GM10847 (cell line): ENCODE measurements around the gene DNAJC17.

ENCODE experiments used
- POLR2A ChIP-seq: IDR thresholded peaks from 2 replicates; pipeline ENCODE4 v1.6.1; 2011; ENCODE audit not compliant: insufficient read length; ENCODE audit errors: extremely low read depth

The DNAJC17 gene

DNA sequence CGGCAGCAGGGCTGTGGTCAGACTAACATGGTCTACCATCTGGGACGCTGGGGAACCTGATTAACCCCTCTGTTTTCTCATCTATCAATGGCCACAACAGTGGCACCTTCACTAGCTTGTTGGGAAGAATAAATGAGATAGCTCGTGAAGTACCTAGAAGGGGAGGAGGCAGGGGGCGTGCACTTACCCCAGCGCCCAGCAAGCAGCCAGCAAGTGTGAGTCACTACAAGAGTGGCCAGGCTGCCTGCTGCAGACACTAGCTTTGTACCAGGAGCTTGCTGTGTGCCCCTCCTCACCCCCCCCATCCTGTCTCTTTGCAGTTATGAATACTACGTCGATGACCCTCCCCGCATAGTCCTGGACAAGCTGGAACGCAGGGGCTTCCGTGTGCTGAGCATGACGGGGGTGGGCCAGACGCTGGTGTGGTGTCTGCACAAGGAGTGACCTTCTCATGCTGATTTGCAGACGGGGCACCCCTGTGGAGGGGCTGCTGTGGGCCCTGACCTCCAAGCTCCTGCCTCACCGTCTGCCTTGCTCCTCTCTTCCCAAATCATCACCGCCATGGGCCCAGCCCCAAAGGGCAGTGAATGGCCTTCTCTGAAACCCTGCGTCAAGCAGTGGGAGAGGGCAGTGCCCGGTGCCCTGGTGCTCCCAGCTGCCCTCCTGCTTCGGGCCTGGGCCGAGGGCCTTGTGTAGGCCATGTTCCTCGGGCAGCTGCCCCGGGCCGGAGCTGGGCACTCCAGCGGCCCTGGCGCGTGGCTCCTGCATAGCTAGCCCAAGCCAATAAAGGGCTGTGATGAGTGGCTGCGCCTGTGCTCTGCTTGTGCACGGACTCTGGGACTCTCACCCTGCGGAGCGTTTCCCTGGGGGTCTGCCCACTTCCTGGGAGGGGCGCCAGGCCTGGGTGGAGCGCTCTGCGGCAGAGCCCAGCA, 40.1 kb downstream of the DNAJC17 start:
- TF ChIP-seq POLR2A, result no peak

- no peak for TF ChIP-seq POLR2A
These were observed 41.0 kb downstream of the DNAJC17 start for GRCh38 chr15:40766194-40766815.

GRCh38 chr15:40764629-40765103, 42.6 kb downstream of the DNAJC17 start:
- TF ChIP-seq POLR2A, result no peak

- no peak for TF ChIP-seq POLR2A
These were observed 43.3 kb downstream of the DNAJC17 start, which contains the start of gene GCHFR for GRCh38 chr15:40763801-40764628. Gene GCHFR, plus strand, starts transcription at chr15:40764068. Its CDS starts 113 bp downstream, at chr15:40764181.

DNA sequence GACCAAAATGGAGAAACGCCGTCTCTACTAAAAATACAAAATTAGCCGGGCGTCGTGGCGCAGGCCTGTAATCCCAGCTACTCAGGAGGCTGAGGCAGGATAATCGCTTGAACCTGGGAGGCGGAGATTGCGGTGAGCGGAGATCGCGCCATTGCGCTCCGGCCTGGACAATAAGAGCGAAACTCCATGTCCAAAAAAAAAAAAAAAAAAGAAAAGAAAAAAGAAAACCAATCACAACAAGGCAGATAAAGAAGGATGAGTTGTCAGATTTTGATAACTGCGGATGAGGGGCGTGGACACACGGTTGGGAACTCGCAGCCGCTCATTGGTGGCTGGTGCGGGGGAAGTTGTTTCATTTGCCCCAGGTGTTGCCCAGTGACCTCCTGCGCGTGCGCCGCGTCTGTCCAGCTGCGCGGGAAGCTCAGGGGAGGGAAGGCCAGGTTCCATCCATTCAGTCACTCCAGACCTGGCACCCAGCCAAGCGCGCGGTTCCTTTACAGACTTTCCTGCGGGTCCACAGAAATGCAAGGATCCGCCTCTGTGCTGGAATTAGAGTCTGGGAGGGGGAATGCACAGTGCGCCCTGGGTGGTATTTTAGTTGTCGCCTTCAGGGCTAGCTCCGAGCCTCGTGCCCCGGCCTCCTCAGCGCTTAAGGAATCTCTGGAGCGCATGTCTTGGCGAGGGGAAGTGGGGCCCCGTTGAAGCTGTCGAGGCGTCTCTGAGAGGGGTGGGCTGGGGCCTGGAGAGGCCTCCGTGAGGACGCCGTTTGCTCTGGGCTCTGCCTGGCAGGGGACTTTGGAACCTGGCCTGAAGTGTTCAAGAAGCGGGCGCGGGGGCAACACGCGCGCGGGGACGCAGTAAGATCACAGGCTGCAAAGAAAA, 44.1 kb downstream of the DNAJC17 start:
- no peak for TF ChIP-seq POLR2A

- TF ChIP-seq POLR2A, result no peak
These were observed 47.3 kb downstream of the DNAJC17 start for GRCh38 chr15:40759961-40760360.

GRCh38 chr15:40756938-40757337, 50.3 kb downstream of the DNAJC17 start:
- TF ChIP-seq POLR2A, result no peak

DNA sequence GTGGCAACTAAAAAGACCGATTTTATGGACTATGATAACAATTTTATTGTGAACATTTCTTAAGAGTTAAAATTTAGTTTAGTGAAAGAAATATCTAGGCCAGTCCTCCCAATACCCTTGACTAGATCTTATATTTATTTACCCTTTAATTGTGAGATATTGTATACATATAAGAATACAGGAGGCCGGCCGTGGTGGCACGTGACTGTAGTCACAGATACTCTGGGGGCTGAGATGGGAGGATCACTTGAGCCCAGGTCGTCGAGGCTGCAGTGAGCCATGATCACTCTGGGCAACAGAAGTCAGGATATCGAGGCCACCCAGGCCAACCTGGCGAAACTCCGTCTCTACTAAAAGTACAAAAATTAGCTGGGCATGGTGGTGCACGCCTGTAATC, 51.5 kb downstream of the DNAJC17 start:
- TF ChIP-seq POLR2A, result no peak

GRCh38 chr15:40754883-40755811, 52.1 kb downstream of the DNAJC17 start, which contains the start of gene RMDN3:
Gene RMDN3, minus strand, starts transcription at chr15:40755254. Its CDS starts 471 bp downstream, at chr15:40754783.
- peak; percentile 85 for TF ChIP-seq POLR2A

- TF ChIP-seq POLR2A, result no peak
These were observed 52.7 kb downstream of the DNAJC17 start for GRCh38 chr15:40754574-40754882.

DNA sequence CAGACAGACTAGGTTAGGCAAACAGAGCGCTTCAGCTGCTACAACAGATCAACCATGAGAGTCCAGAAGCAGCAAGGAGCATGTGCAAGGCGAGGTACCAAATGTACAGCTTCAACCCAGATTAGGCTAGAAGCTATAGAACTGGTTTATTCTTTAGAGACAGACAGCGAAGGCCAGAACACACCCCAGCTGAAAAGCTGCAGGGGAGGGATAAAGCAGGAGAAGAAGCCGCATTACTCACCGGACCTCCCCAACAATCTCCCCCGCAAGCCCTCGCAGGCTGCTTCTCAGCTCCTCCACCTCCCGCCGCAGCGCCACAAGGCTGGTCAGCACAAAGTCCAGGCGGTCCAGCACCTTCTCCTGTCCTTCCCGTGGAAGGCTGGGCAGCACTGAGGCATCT, 55.5 kb downstream of the DNAJC17 start:
- TF ChIP-seq POLR2A, result no peak

DNA sequence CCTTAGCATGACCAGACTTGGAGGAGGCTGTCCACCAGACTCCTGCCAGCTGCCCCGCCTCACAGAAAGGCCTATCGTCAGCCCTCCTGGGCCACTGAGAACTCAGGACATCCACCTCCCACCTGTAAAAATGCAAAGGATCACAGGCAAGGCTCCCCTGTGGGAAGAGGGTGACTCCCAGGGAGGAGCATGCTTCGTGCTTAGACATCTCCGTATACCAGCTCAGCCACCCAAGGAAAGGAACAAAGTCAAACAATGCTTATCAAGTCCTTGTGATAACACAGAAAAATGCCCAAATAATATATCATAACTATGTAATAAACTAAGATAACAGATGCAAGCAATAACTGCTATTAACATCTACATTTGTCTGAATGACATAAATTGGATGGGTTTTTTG, 56.4 kb downstream of the DNAJC17 start:
- no peak for TF ChIP-seq POLR2A

DNA sequence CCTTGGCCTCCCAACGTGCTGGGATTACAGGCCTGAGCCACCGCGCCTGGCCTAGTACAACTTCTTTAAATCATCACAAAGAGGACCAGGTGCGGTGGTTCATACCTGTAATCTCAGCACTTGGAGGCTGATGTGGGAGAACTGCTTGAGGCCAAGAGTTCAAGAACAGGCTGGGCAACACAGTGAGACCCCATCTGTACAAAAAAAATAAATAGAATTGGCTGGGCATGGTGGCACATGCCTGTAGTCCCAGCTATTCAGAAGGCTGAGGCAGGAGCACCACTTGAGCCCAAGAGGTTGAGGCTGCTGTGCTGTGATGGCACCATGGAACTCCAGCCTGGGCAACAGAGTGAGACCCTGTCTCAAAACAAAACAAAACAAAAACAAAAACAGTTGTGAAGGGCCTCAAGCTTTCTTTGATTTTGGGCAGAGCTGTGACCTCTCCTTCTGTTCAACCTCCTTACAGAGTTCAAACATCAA, 58.1 kb downstream of the DNAJC17 start:
- no peak for TF ChIP-seq POLR2A
